ENCODE results near the gene HDGFL1. TPM values are rescaled to one million over a fixed set of nuclear protein-coding genes. Genes with fewer than 3 reads are reported as not detected.

HDGFL1 gene
- total and polyA plus RNA-seq, 4 donors = not detected

GRCh38 chr6:22589118-22589517 is 19.8 kb downstream of the HDGFL1 start:
- DNase-seq (no peak), ATAC-seq (ENCODE audit: insufficient read depth, low FRiP score) (no peak)
- H3K9ac ChIP-seq (ENCODE audit: insufficient read depth in 1 of 2, low read length in 2 of 2) = no peak overlapping the region
- no peak overlapping the region for H3K4me3 ChIP-seq
- no peak for TF ChIP-seq CTCF (IDR thresholded peaks at IDR 0.05; ENCODE audit: control extremely low read depth, extremely low read depth)
- no peaks in the 10 kb centered on the region for H3K27me3 ChIP-seq (ENCODE audit: control insufficient read depth in 3 of 3, insufficient read depth in 3 of 3, low read length in 2 of 3)
- H3K36me3 ChIP-seq (ENCODE audit: control insufficient read depth in 4 of 4, insufficient read depth in 4 of 4, low read length in 4 of 4) = no peaks in the 10 kb centered on the region
- no peak overlapping the region for H3K27ac ChIP-seq (ENCODE audit: low read depth in 1 of 2, low read length in 1 of 2)
- H3K4me1 ChIP-seq (ENCODE audit: control insufficient read depth in 5 of 5, insufficient read depth in 5 of 5, low read length in 5 of 5) = peaks cover 0 to 5% (median 0%) of the 10 kb centered on the region in 5 donors
- no peaks in the 10 kb centered on the region for H3K9me3 ChIP-seq (ENCODE audit: control insufficient read depth in 4 of 4, insufficient read depth in 3 of 4, low read length in 3 of 4)

GRCh38 chr6:22590423-22590822 is 21.1 kb downstream of the HDGFL1 start:
- Histone ChIP-seq H3K9ac (ENCODE audit: insufficient read depth in 1 of 2, low read length in 2 of 2) (no peak overlapping the region), H3K4me1 (ENCODE audit: control insufficient read depth in 5 of 5, insufficient read depth in 5 of 5, low read length in 5 of 5) (peaks cover 0 to 5% (median 0%) of the 10 kb centered on the region in 5 donors), H3K36me3 (ENCODE audit: control insufficient read depth in 4 of 4, insufficient read depth in 4 of 4, low read length in 4 of 4) (no peaks in the 10 kb centered on the region), H3K27ac (ENCODE audit: low read depth in 1 of 2, low read length in 1 of 2) (no peak overlapping the region), H3K9me3 (ENCODE audit: control insufficient read depth in 4 of 4, insufficient read depth in 3 of 4, low read length in 3 of 4) (no peaks in the 10 kb centered on the region), H3K4me3 (no peak overlapping the region), H3K27me3 (ENCODE audit: control insufficient read depth in 3 of 3, insufficient read depth in 3 of 3, low read length in 2 of 3) (no peaks in the 10 kb centered on the region)
- ATAC-seq (ENCODE audit: insufficient read depth, low FRiP score) (no peak), DNase-seq (no peak)
- 72 to 93% methylated on average over 4 of the region's 4 CpGs for WGBS, 2 donors
- no peak for TF ChIP-seq CTCF (IDR thresholded peaks at IDR 0.05; ENCODE audit: control extremely low read depth, extremely low read depth)

- H3K27me3 ChIP-seq (ENCODE audit: control insufficient read depth in 3 of 3, insufficient read depth in 3 of 3, low read length in 2 of 3) = no peaks in the 10 kb centered on the region
- 94% methylated on average over 3 of the region's 3 CpGs for WGBS, 2 donors
- H3K4me1 ChIP-seq (ENCODE audit: control insufficient read depth in 5 of 5, insufficient read depth in 5 of 5, low read length in 5 of 5) = peaks cover 0 to 10% (median 0%) of the 10 kb centered on the region in 5 donors
- no peak overlapping the region for H3K4me3 ChIP-seq
- no peak overlapping the region for H3K27ac ChIP-seq (ENCODE audit: low read depth in 1 of 2, low read length in 1 of 2)
- no peak for DNase-seq
- ATAC-seq (ENCODE audit: insufficient read depth, low FRiP score) = no peak
- no peaks in the 10 kb centered on the region for H3K36me3 ChIP-seq (ENCODE audit: control insufficient read depth in 4 of 4, insufficient read depth in 4 of 4, low read length in 4 of 4)
- H3K9ac ChIP-seq (ENCODE audit: insufficient read depth in 1 of 2, low read length in 2 of 2) = no peak overlapping the region
- no peak for TF ChIP-seq CTCF (IDR thresholded peaks at IDR 0.05; ENCODE audit: control extremely low read depth, extremely low read depth)
- no peaks in the 10 kb centered on the region for H3K9me3 ChIP-seq (ENCODE audit: control insufficient read depth in 4 of 4, insufficient read depth in 3 of 4, low read length in 3 of 4)
Observed at GRCh38 chr6:22593895-22594294, 24.5 kb downstream of the HDGFL1 start.

GRCh38 chr6:22596011-22596410 is 26.6 kb downstream of the HDGFL1 start:
- no peak overlapping the region for H3K27ac ChIP-seq (ENCODE audit: low read depth in 1 of 2, low read length in 1 of 2)
- no peak for TF ChIP-seq CTCF (IDR thresholded peaks at IDR 0.05; ENCODE audit: control extremely low read depth, extremely low read depth)

More at GRCh38 chr6:22596011-22596410, 26.6 kb downstream of the HDGFL1 start:
- Histone ChIP-seq H3K27me3 (ENCODE audit: control insufficient read depth in 3 of 3, insufficient read depth in 3 of 3, low read length in 2 of 3) (no peaks in the 10 kb centered on the region), H3K36me3 (ENCODE audit: control insufficient read depth in 4 of 4, insufficient read depth in 4 of 4, low read length in 4 of 4) (no peaks in the 10 kb centered on the region), H3K9ac (ENCODE audit: insufficient read depth in 1 of 2, low read length in 2 of 2) (no peak overlapping the region), H3K4me3 (no peak overlapping the region), H3K9me3 (ENCODE audit: control insufficient read depth in 4 of 4, insufficient read depth in 3 of 4, low read length in 3 of 4) (no peaks in the 10 kb centered on the region), H3K4me1 (ENCODE audit: control insufficient read depth in 5 of 5, insufficient read depth in 5 of 5, low read length in 5 of 5) (peaks cover 0 to 10% (median 0%) of the 10 kb centered on the region in 5 donors)
- DNase-seq = no peak
- no peak for ATAC-seq (ENCODE audit: insufficient read depth, low FRiP score)

Measured in lung (tissue), 12 donors.